Keratinocyte (primary cell): ENCODE results near the gene DCAKD. TPM values are rescaled to one million over a fixed set of nuclear protein-coding genes. Genes with fewer than 3 reads are reported as not detected.

Experiments
- DNase-seq: peaks from one replicate; pipeline ENCODE4 v3.0.0-alpha.2; 2011; ENCODE audit warnings: low read depth, missing footprints, low spot score
- FAIRE-seq: peaks from 2 replicates; lab custom pipeline; 2011; peaks lifted over from hg19 to GRCh38; lab: Jason Lieb, UNC
- H2AFZ ChIP-seq: 2 replicates; pipeline ENCODE4 v1.6.0; 2012; ENCODE audit warnings: low read length, control low read depth, inconsistent platforms; ENCODE audit not compliant: control insufficient read depth
- H3K27ac ChIP-seq: 2 replicates; pipeline ENCODE4 v1.5.1; 2011; ENCODE audit warnings: low read length; ENCODE audit not compliant: control insufficient read depth, insufficient read depth
- H3K27me3 ChIP-seq: 3 replicates; pipeline ENCODE4 v1.6.0; 2011; ENCODE audit warnings: low read length; ENCODE audit not compliant: control insufficient read depth, insufficient read depth; ENCODE audit errors: extremely low read depth
- H3K36me3 ChIP-seq, 2 experiments: 2 replicates in 1 of 2; 3 replicates in 1 of 2; pipeline ENCODE4 v1.5.1; 2011; ENCODE audit warnings: low read length in 2 of 2, mild to moderate bottlenecking in 1 of 2; ENCODE audit not compliant: control insufficient read depth in 2 of 2, insufficient read depth in 2 of 2; ENCODE audit errors: extremely low read depth in 1 of 2
- H3K4me1 ChIP-seq: 3 replicates; pipeline ENCODE4 v1.5.1; 2011; ENCODE audit warnings: low read length; ENCODE audit not compliant: control insufficient read depth, insufficient read depth; ENCODE audit errors: extremely low read depth
- H3K4me2 ChIP-seq: 3 replicates; pipeline ENCODE4 v1.6.0; 2011; ENCODE audit warnings: low read depth, low read length; ENCODE audit not compliant: control insufficient read depth, insufficient read depth; ENCODE audit errors: extremely low read depth
- H3K4me3 ChIP-seq, 3 experiments: fragments of 200-600 bp in 1 of 3; sonication (generic) in 1 of 3; 2 replicates in 2 of 3; 3 replicates in 1 of 3; pipeline ENCODE4 v1.5.1; 2011 to 2016; ENCODE audit warnings: low read length in 3 of 3, mild to moderate bottlenecking in 3 of 3, control low read depth in 2 of 3, inconsistent platforms in 1 of 3, low read depth in 1 of 3, mixed read lengths in 1 of 3, mixed run types in 1 of 3, moderate library complexity in 1 of 3; ENCODE audit not compliant: control insufficient read depth in 2 of 3, insufficient read depth in 2 of 3; ENCODE audit errors: extremely low read depth in 1 of 3
- H3K79me2 ChIP-seq: 2 replicates; pipeline ENCODE4 v1.6.0; 2012; ENCODE audit warnings: low read length; ENCODE audit not compliant: control insufficient read depth, insufficient read depth
- H3K9ac ChIP-seq: 3 replicates; pipeline ENCODE4 v1.6.0; 2011; ENCODE audit warnings: low read length; ENCODE audit not compliant: control insufficient read depth, insufficient read depth; ENCODE audit errors: extremely low read depth
- H3K9me1 ChIP-seq: 3 replicates; pipeline ENCODE4 v1.6.0; 2011; ENCODE audit warnings: low read length; ENCODE audit not compliant: control insufficient read depth, insufficient read depth; ENCODE audit errors: extremely low read depth
- H3K9me3 ChIP-seq: 2 replicates; pipeline ENCODE4 v1.5.1; 2012; ENCODE audit warnings: low read depth, low read length; ENCODE audit not compliant: control insufficient read depth
- H4K20me1 ChIP-seq: 3 replicates; pipeline ENCODE4 v1.6.0; 2011; ENCODE audit warnings: low read length; ENCODE audit not compliant: control insufficient read depth, insufficient read depth; ENCODE audit errors: extremely low read depth
- EZH2 ChIP-seq: IDR thresholded peaks from one replicate; pipeline ENCODE4 v1.6.1; 2012; ENCODE audit warnings: inconsistent platforms, mild to moderate bottlenecking, low read length, moderate library complexity
- dilution Hi-C: fragments of 300-500 bp; cut with MboI; formaldehyde crosslinking; loops from one replicate; pipeline ENCODE4 v1.7.0; 2020; ENCODE audit warnings: low sequenced_read_pairs; ENCODE audit not compliant: extremely low pct_ligation_motif_present
- polyA plus RNA-seq, 5 experiments: library from polyadenylated mRNA; depleted of rRNA in 3 of 5; stranded (reverse) in 3 of 5; stranded (forward) in 1 of 5; unstranded in 1 of 5; fragments of >200 nt; gene quantifications; 1 replicate in 1 of 5; 2 replicates in 3 of 5; 3 replicates in 1 of 5; pipeline versions ENCODE4 v1.2.1 to v1.2.3, GENCODE V29; 2011 to 2012; ENCODE audit warnings: missing spikeins in 2 of 5, low read depth in 1 of 5, low replicate concordance in 1 of 5
- small RNA-seq, 3 experiments: library from RNA; depleted of rRNA; stranded (forward); fragments of <200 nt; gene quantifications; one replicate each; pipeline ENCODE3, GENCODE V24; 2012; ENCODE audit warnings: low read depth in 3 of 3, low replicate concordance in 1 of 3; ENCODE audit not compliant: insufficient read length in 3 of 3
- TF ChIP-seq, protein P1 (sequence below), 3 experiments: IDR thresholded peaks in 1 of 3; conservative IDR thresholded peaks in 1 of 3; optimal IDR thresholded peaks in 1 of 3; 2 replicates in 2 of 3; 3 replicates in 1 of 3; pipeline versions ENCODE3 to v1.5.1; 2011; ENCODE audit warnings: low read length in 3 of 3, mild to moderate bottlenecking in 3 of 3, moderate library complexity in 2 of 3, control low read depth in 1 of 3, inconsistent platforms in 1 of 3; ENCODE audit not compliant: insufficient read depth in 2 of 3; ENCODE audit errors: extremely low read depth in 1 of 3

DCAKD gene
- polyA plus RNA-seq, 1 donor (not counting 4 experiments of a cell fraction or from before 2014, with no cell fraction given), result 18.7 TPM

DNA sequence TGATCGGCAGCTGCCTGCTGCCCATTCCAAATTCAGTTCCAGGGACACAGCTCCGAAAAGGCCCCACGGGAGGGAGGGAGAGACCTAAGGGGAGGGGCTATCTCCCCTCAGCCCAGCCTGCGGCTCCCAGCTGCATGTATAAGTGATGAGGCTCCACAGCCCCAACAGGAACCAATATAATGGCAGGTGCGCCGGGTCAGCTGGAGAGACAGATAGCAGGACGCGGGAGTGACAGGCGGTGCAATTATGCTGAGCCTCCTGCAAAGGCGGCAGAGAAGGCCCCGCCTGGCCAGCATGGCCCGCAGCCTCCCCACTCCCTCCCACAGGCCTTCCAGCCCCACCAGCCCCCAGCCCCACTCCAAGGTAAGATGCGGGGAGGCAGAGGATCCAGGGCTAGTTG is 75.2 kb downstream of the DCAKD start:
- Histone ChIP-seq H3K36me3 (no peaks in the 10 kb centered on the region), H3K9me1 (no peaks in the 10 kb centered on the region), H4K20me1 (peaks cover 3% of the 10 kb centered on the region), H3K4me1 (peaks cover 16% of the 10 kb centered on the region), H2AFZ (no peak overlapping the region), H3K4me3 (no peak overlapping the region), H3K27me3 (peaks cover 29% of the 10 kb centered on the region), H3K79me2 (no peaks in the 10 kb centered on the region), H3K9ac (no peak overlapping the region), H3K27ac (no peak overlapping the region), H3K9me3 (no peaks in the 10 kb centered on the region), H3K4me2 (no peak overlapping the region)
- FAIRE-seq (no peak), DNase-seq (no peak)
- no peak for TF ChIP-seq EZH2
- TF ChIP-seq, protein P1, sequence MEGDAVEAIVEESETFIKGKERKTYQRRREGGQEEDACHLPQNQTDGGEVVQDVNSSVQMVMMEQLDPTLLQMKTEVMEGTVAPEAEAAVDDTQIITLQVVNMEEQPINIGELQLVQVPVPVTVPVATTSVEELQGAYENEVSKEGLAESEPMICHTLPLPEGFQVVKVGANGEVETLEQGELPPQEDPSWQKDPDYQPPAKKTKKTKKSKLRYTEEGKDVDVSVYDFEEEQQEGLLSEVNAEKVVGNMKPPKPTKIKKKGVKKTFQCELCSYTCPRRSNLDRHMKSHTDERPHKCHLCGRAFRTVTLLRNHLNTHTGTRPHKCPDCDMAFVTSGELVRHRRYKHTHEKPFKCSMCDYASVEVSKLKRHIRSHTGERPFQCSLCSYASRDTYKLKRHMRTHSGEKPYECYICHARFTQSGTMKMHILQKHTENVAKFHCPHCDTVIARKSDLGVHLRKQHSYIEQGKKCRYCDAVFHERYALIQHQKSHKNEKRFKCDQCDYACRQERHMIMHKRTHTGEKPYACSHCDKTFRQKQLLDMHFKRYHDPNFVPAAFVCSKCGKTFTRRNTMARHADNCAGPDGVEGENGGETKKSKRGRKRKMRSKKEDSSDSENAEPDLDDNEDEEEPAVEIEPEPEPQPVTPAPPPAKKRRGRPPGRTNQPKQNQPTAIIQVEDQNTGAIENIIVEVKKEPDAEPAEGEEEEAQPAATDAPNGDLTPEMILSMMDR (optimal IDR thresholded peaks at IDR 0.05 in 1 of 3, IDR thresholded peaks at IDR 0.05 in 1 of 3, conservative IDR thresholded peaks at IDR 0.05 in 1 of 3; ENCODE audit: extremely low read depth in 1 of 3, insufficient read depth in 2 of 3, low read length in 3 of 3), result no peak
- dilution Hi-C loops, result no loop called here

Small RNA genes within 50 kb of the gene (small RNA-seq; reads per million reads assigned to genes)
- 0 reads per million in 3 experiments for gene AC015936.2
- gene RF00019, result 0 reads per million in 3 experiments

Other genes starting within 250 kb of the DCAKD start
- 6.5 to 17.1 TPM (median 11.1 TPM) in 3 replicates for gene GJC1, start 221.3 kb downstream of the DCAKD start, polyA plus RNA-seq
- not detected in 3 replicates for gene HIGD1B, start 203.7 kb downstream of the DCAKD start, polyA plus RNA-seq
- 91.5 to 160 TPM (median 153 TPM) in 3 replicates for gene EFTUD2, start 152.2 kb downstream of the DCAKD start, polyA plus RNA-seq
- gene GFAP, start 136.1 kb downstream of the DCAKD start, polyA plus RNA-seq, result 0.14 to 0.32 TPM in 2 of 3 replicates, not detected in the other
- 0.99 to 8.1 TPM (median 5.1 TPM) in 3 replicates for gene KIF18B, start 103.9 kb downstream of the DCAKD start, polyA plus RNA-seq
- 0.04 to 0.15 TPM in 2 of 3 replicates, not detected in the other for gene C1QL1, start 83.3 kb downstream of the DCAKD start, polyA plus RNA-seq
- 75.9 to 101 TPM (median 92.3 TPM) in 3 replicates for gene NMT1, start 9.7 kb upstream of the DCAKD start, polyA plus RNA-seq
- gene PLCD3, start 80.9 kb upstream of the DCAKD start, polyA plus RNA-seq, result 53.3 to 86.4 TPM (median 75.7 TPM) in 3 replicates
- gene ACBD4, start 84.1 kb upstream of the DCAKD start, polyA plus RNA-seq, result 2.6 to 4.4 TPM (median 2.8 TPM) in 3 replicates
- 15.3 to 22.2 TPM (median 19.9 TPM) in 3 replicates for gene HEXIM1, start 96.8 kb upstream of the DCAKD start, polyA plus RNA-seq
- gene HEXIM2, start 110.2 kb upstream of the DCAKD start, polyA plus RNA-seq, result 2.3 to 3.4 TPM (median 3.1 TPM) in 3 replicates
- gene FMNL1, start 170.3 kb upstream of the DCAKD start, polyA plus RNA-seq, result 0.46 to 1.1 TPM (median 0.79 TPM) in 3 replicates
- gene SPATA32, start 210.5 kb upstream of the DCAKD start, polyA plus RNA-seq, result 0.05 TPM in 1 of 3 replicates, not detected in the others